SU-DHL-6 (cell line): ENCODE measurements around the gene UFC1.

Experiments
- H2AFZ ChIP-seq: fragments of 200-600 bp; sonication (generic); 2 replicates; pipeline ENCODE4 v1.6.1; 2014; ENCODE audit warnings: low read depth, mild to moderate bottlenecking, moderate library complexity, mixed read lengths, antibody characterized with exemption, low read length; ENCODE audit not compliant: severe bottlenecking
- H3F3A ChIP-seq: fragments of 200-600 bp; shearing (Covaris generic); 2 replicates; pipeline ENCODE4 v1.6.0; 2016; ENCODE audit warnings: antibody characterized with exemption, mild to moderate bottlenecking; ENCODE audit not compliant: insufficient read depth
- H3K27ac ChIP-seq: fragments of 200-600 bp; sonication (generic); 2 replicates; pipeline ENCODE4 v1.5.1; 2016; ENCODE audit warnings: low read depth, mild to moderate bottlenecking, low read length, moderate library complexity, mixed read lengths
- H3K27me3 ChIP-seq: fragments of 200-600 bp; sonication (generic), shearing (Covaris generic); 2 replicates; pipeline ENCODE4 v1.6.0; 2014; ENCODE audit warnings: mild to moderate bottlenecking, low read length
- H3K36me3 ChIP-seq: fragments of 200-600 bp; sonication (generic); 2 replicates; pipeline ENCODE4 v1.6.1; 2014; ENCODE audit warnings: mild to moderate bottlenecking, low read length, mixed read lengths
- H3K4me2 ChIP-seq: fragments of 300-600, 200-600 bp; shearing (Covaris generic), sonication (generic); 2 replicates; pipeline ENCODE4 v1.6.0; 2014; ENCODE audit warnings: low read length, low read depth, mild to moderate bottlenecking; ENCODE audit not compliant: poor library complexity, severe bottlenecking
- H3K4me3 ChIP-seq: fragments of 200-600 bp; sonication (generic); 2 replicates; pipeline ENCODE4 v1.5.1; 2014; ENCODE audit warnings: antibody characterized with exemption, low read length, mild to moderate bottlenecking, mixed read lengths; ENCODE audit not compliant: insufficient read depth, poor library complexity, severe bottlenecking
- H3K79me2 ChIP-seq: fragments of 200-600 bp; sonication (generic); 2 replicates; pipeline ENCODE4 v1.6.1; 2014; ENCODE audit warnings: mild to moderate bottlenecking, low read length, moderate library complexity; ENCODE audit not compliant: insufficient read depth
- H3K9ac ChIP-seq: fragments of 200-600 bp; sonication (generic); 2 replicates; pipeline ENCODE4 v1.7.0; 2014; ENCODE audit warnings: mild to moderate bottlenecking, low read length
- H3K9me2 ChIP-seq: fragments of 200-600 bp; sonication (generic); replicated peaks from 2 replicates; pipeline ENCODE4 v1.6.1; 2014; ENCODE audit warnings: low read length; ENCODE audit not compliant: insufficient read depth
- H3K9me3 ChIP-seq: fragments of 200-600 bp; sonication (generic); 2 replicates; pipeline ENCODE4 v1.6.1; 2014; ENCODE audit warnings: low read length, mixed read lengths; ENCODE audit not compliant: insufficient read depth
- H4K20me1 ChIP-seq: fragments of 200-600 bp; sonication (generic); 2 replicates; pipeline ENCODE4 v1.6.1; 2014; ENCODE audit warnings: low read depth, mild to moderate bottlenecking, antibody characterized with exemption, low read length, moderate library complexity, mixed read lengths
- CTCF ChIP-seq: fragments of 200-600 bp; sonication (generic); IDR thresholded peaks from one replicate; pipeline ENCODE4 v1.5.1; 2017; ENCODE audit warnings: antibody characterized with exemption, mild to moderate bottlenecking, low read length, moderate library complexity; ENCODE audit not compliant: insufficient read depth, poor library complexity, severe bottlenecking
- EZH2phosphoT487 ChIP-seq: fragments of 200-600 bp; sonication (generic), shearing (Covaris generic); conservative IDR thresholded peaks from 2 replicates; pipeline ENCODE4 v1.6.1; 2018; ENCODE audit warnings: mild to moderate bottlenecking, antibody characterized with exemption, low read length, moderate library complexity, mixed read lengths

UFC1 gene

DNA sequence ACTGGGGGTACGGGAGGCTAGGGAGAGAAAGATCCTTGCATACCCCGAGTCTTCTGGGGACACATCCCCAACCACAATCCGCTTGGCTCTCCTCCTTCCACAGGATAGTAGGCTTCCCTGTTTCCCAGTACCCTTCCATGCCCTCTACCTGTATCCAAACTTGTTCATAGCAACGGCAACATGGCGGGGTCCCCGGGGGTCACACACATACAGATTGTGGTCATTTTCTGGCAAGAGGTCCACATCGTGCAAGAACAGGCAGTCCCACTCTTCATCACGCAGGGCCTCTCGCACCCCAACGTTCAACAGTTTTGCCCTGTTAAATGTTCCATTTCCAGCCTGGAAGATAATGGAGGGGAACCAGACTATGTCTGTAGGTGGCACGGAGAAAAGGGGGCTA is 19.9 kb downstream of the UFC1 start:
- H3K79me2 ChIP-seq = no peaks in the 10 kb centered on the region; the same call in 1 of the 2 replicates
- H2AFZ ChIP-seq = no peak overlapping the region
- no peaks in the 10 kb centered on the region for H3K9me2 ChIP-seq
- H3K4me3 ChIP-seq = no peak overlapping the region
- no peak overlapping the region for H3K27ac ChIP-seq
- H3K27me3 ChIP-seq = no peaks in the 10 kb centered on the region
- H3K4me2 ChIP-seq = no peak overlapping the region
- H4K20me1 ChIP-seq = no peaks in the 10 kb centered on the region
- H3K9ac ChIP-seq = no peak overlapping the region
- no peaks in the 10 kb centered on the region for H3K9me3 ChIP-seq
- TF ChIP-seq EZH2phosphoT487 (no peak), CTCF (no peak)
- H3F3A ChIP-seq = peaks cover 13% of the 10 kb centered on the region; the same call in 1 of the 2 replicates
- no peaks in the 10 kb centered on the region for H3K36me3 ChIP-seq

GRCh38 chr1:161174911-161175310 is 21.1 kb downstream of the UFC1 start:
- Histone ChIP-seq H3K4me3 (no peak overlapping the region), H3K27ac (no peak overlapping the region), H3K79me2 (no peaks in the 10 kb centered on the region; the same call in 1 of the 2 replicates), H3K4me2 (no peak overlapping the region), H3K9me3 (no peaks in the 10 kb centered on the region), H3K27me3 (no peaks in the 10 kb centered on the region), H3F3A (peaks cover 13% of the 10 kb centered on the region; the same call in 1 of the 2 replicates), H3K36me3 (no peaks in the 10 kb centered on the region), H3K9ac (no peak overlapping the region), H4K20me1 (no peaks in the 10 kb centered on the region), H2AFZ (no peak overlapping the region), H3K9me2 (no peaks in the 10 kb centered on the region)
- TF ChIP-seq EZH2phosphoT487 = no peak
- TF ChIP-seq CTCF = no peak

DNA sequence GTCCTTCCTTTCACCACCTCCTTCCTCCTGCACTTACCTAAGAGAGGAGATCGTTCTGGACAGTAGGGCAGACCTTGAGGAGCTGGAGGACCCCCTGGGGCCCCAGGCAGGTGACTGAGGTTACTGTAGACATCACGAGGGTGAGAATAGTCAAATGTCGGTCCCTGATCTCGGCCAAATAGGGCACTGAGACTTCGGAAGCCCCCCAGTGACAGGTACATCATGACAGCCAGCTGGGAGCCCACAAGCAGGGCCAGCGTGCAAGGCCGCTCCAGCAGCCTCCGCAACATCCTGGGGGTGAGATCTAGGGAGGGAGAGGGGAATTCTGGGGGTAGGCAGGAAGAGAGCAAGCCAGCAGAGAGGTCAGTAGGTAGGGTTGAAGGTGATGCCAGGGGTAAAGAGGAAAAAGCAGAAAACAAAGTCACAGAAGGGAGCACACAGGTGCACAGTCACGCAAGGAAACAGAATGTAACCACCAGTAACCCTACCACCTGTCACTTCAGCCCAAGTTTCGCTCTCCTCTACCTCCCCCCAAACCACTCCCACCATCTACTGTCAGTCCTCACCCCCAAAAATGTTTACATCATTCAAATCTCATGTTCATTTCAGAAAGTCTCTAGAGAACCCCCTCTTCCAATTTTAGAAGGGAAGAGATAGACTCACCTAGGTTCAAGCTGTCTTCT is 22.1 kb downstream of the UFC1 start:
- Histone ChIP-seq H3F3A (peaks cover 13% of the 10 kb centered on the region; the same call in 1 of the 2 replicates), H3K4me2 (peak overlapping the region; percentile 85), H2AFZ (no peak overlapping the region), H3K36me3 (no peaks in the 10 kb centered on the region), H3K4me3 (peak overlapping the region; percentile 86), H3K9ac (peak overlapping the region; percentile 69), H3K9me2 (no peaks in the 10 kb centered on the region), H3K79me2 (no peaks in the 10 kb centered on the region; the same call in 1 of the 2 replicates), H3K27me3 (no peaks in the 10 kb centered on the region), H3K27ac (peak overlapping the region; percentile 52), H3K9me3 (no peaks in the 10 kb centered on the region), H4K20me1 (no peaks in the 10 kb centered on the region)
- no peak for TF ChIP-seq CTCF
- TF ChIP-seq EZH2phosphoT487 = no peak
